B cell (primary cell): ENCODE results near the gene DENND2A. TPM values are rescaled to one million over a fixed set of nuclear protein-coding genes. Genes with fewer than 3 reads are reported as not detected.

Experiments
- ATAC-seq: fragments of 200-7000 bp; cut with Tn5 transposase; one replicate; pipeline ENCODE4 v1.10.0; 2021; ENCODE audit warnings: low read depth, mild to moderate bottlenecking, moderate number of reproducible peaks, moderate library complexity
- CTCF ChIA-PET: fragments of 350-600 bp; sonication (Branson Sonifier 250); formaldehyde crosslinking; loops from one replicate; lab custom pipeline; 2021; ENCODE audit warnings: antibody characterized with exemption, inconsistent platforms; lab: Charles Lee
- POLR2A ChIA-PET: fragments of 350-600 bp; sonication (Branson Sonifier 250); formaldehyde crosslinking; loops from one replicate; lab custom pipeline; 2021; ENCODE audit warnings: antibody characterized with exemption; lab: Charles Lee
- DNase-seq: peaks from one replicate; pipeline ENCODE4 v3.0.0; 2013
- H2AFZ ChIP-seq: 2 replicates; pipeline ENCODE4 v1.6.1; 2012; ENCODE audit warnings: mild to moderate bottlenecking, low read depth, low read length; ENCODE audit not compliant: insufficient read depth, poor library complexity, severe bottlenecking
- H3K27ac ChIP-seq, 2 donors: 1 replicate in 1 of 2; 2 replicates in 1 of 2; pipeline ENCODE4 v1.5.1; 2012 to 2013; ENCODE audit warnings: low read length in 2 of 2, mild to moderate bottlenecking in 2 of 2, moderate library complexity in 1 of 2
- H3K27me3 ChIP-seq, 4 experiments: fragments of 200-600 bp in 1 of 4; sonication (generic) in 1 of 4; replicated peaks in 1 of 4; 1 replicate in 2 of 4; 2 replicates in 2 of 4; pipeline versions ENCODE4 v1.6.1 to v1.7.0; 2013 to 2016; ENCODE audit warnings: low read length in 3 of 4, mild to moderate bottlenecking in 2 of 4, mixed read lengths in 1 of 4, moderate library complexity in 1 of 4; ENCODE audit not compliant: insufficient read depth in 4 of 4, control insufficient read depth in 3 of 4; ENCODE audit errors: control extremely low read depth in 1 of 4
- H3K36me3 ChIP-seq, 2 experiments: replicated peaks in 1 of 2; 1 replicate in 1 of 2; 2 replicates in 1 of 2; pipeline versions ENCODE4 v1.6.1 to v1.7.1; 2013; ENCODE audit warnings: low read length in 1 of 2; ENCODE audit not compliant: insufficient read depth in 2 of 2, control insufficient read depth in 1 of 2; ENCODE audit errors: control extremely low read depth in 1 of 2, extremely low read depth in 1 of 2
- H3K4me1 ChIP-seq, 2 donors: fragments of 200-600 bp in 1 of 2; sonication (generic) in 1 of 2; 1 replicate in 1 of 2; 2 replicates in 1 of 2; pipeline versions ENCODE4 v1.5.1 to v1.6.1; 2013 to 2017; ENCODE audit warnings: low read length in 2 of 2; ENCODE audit not compliant: control insufficient read depth in 2 of 2, insufficient read depth in 2 of 2
- H3K4me2 ChIP-seq: replicated peaks from 2 replicates; pipeline ENCODE3; 2012; ENCODE audit warnings: mild to moderate bottlenecking, low read depth, low read length; ENCODE audit not compliant: poor library complexity, severe bottlenecking
- H3K4me3 ChIP-seq, 5 experiments: fragments of 200-600 bp in 1 of 5; sonication (generic) in 1 of 5; 1 replicate in 3 of 5; 2 replicates in 2 of 5; pipeline versions ENCODE4 v1.5.1 to v1.7.0; 2011 to 2016; ENCODE audit warnings: low read length in 4 of 5, mild to moderate bottlenecking in 4 of 5, low read depth in 2 of 5, control low read depth in 1 of 5, moderate library complexity in 1 of 5; ENCODE audit not compliant: insufficient read depth in 1 of 5; ENCODE audit errors: control extremely low read depth in 1 of 5, extremely low read depth in 1 of 5
- H3K79me2 ChIP-seq: fragments of 200-600 bp; sonication (generic); one replicate; pipeline ENCODE4 v1.6.0; 2016; ENCODE audit warnings: low read length; ENCODE audit not compliant: control insufficient read depth, insufficient read depth
- H3K9ac ChIP-seq: fragments of 200-600 bp; sonication (generic); 2 replicates; pipeline ENCODE4 v1.6.1; 2017; ENCODE audit warnings: mild to moderate bottlenecking, low read length, moderate library complexity
- H3K9me3 ChIP-seq, 3 donors: one replicate each; pipeline versions ENCODE4 v1.6.1 to v1.7.1; 2013; ENCODE audit warnings: low read length in 2 of 3; ENCODE audit not compliant: control insufficient read depth in 2 of 3, insufficient read depth in 1 of 3; ENCODE audit errors: control extremely low read depth in 1 of 3
- H4K20me1 ChIP-seq: 2 replicates; pipeline ENCODE4 v1.6.0; 2012; ENCODE audit warnings: mild to moderate bottlenecking, low read length; ENCODE audit not compliant: insufficient read depth, control insufficient read depth, poor library complexity, severe bottlenecking
- H3K27ac Mint-ChIP-seq: one replicate; pipeline ENCODE4 v1.8.0; 2021; ENCODE audit warnings: mixed read lengths
- H3K27me3 Mint-ChIP-seq: one replicate; pipeline ENCODE4 v1.8.0; 2021; ENCODE audit warnings: mixed read lengths
- H3K4me1 Mint-ChIP-seq: one replicate; pipeline ENCODE4 v1.8.0; 2021; ENCODE audit warnings: mixed read lengths
- H3K4me3 Mint-ChIP-seq: one replicate; pipeline ENCODE4 v1.8.0; 2021; ENCODE audit warnings: mixed read lengths
- H3K9me3 Mint-ChIP-seq: one replicate; pipeline ENCODE4 v1.8.0; 2022; ENCODE audit warnings: mixed read lengths; ENCODE audit not compliant: insufficient read depth
- CTCF ChIP-seq: fragments of 200-600 bp; IDR thresholded peaks from one replicate; pipeline ENCODE4 v1.8.0; 2022; ENCODE audit warnings: antibody characterized with exemption, mild to moderate bottlenecking
- EZH2 ChIP-seq: IDR thresholded peaks from 2 replicates; pipeline ENCODE4 v1.6.1; 2012; ENCODE audit warnings: borderline replicate concordance, low read depth, mild to moderate bottlenecking, moderate library complexity, low read length; ENCODE audit not compliant: insufficient read depth, poor library complexity, severe bottlenecking
- WGBS: methylation state at CpG from one replicate; pipeline ENCODE4 v1.1.5; 2013; ENCODE audit warnings: missing lambda C conversion rate; ENCODE audit not compliant: insufficient coverage; 5-methylcytosine and 5-hydroxymethylcytosine counted together
- intact Hi-C: fragments of 100-400 bp; cut with micrococcal nuclease; formaldehyde crosslinking; loops from one replicate; pipeline ENCODE4 v1.10.0; 2022
- polyA plus RNA-seq: library from polyadenylated mRNA; depleted of rRNA; stranded (reverse); fragments of >200 nt; gene quantifications from 2 replicates; pipeline ENCODE4 v1.2.3, GENCODE V29; 2012
- total RNA-seq, 2 donors: library from RNA; stranded (reverse); fragments of 120-200 nt in 1 of 2; gene quantifications; 1 replicate in 1 of 2; 2 replicates in 1 of 2; pipeline versions ENCODE4 v1.2.3 to v1.2.4, GENCODE V29; 2013 to 2022

The DENND2A gene
- total and polyA plus RNA-seq, 2 donors (not counting 1 experiment from before 2014, with no cell fraction given): 0.31 TPM; not detected in 1

- Histone ChIP-seq H3K4me2 (no peak overlapping the region), H3K4me3 (no peak overlapping the region), H2AFZ (no peak overlapping the region), H3K27ac (no peak overlapping the region), H3K4me1 (no peaks in the 10 kb centered on the region), H3K9me3 (no peaks in the 10 kb centered on the region), H3K36me3 (no peaks in the 10 kb centered on the region), H3K79me2 (no peaks in the 10 kb centered on the region), H3K9ac (no peak overlapping the region), H4K20me1 (no peaks in the 10 kb centered on the region), H3K27me3 (peaks cover 0 to 13% (median 0%) of the 10 kb centered on the region in 4 experiments)
- ChIA-PET CTCF (no interaction called here), POLR2A (no interaction called here)
- WGBS: no CpG with 5 or more reads among the region's 3 CpGs
- no peak for DNase-seq
- intact Hi-C loops: no loop called here
- Mint-ChIP-seq H3K4me3 (no peak overlapping the region), H3K27me3 (peaks cover 14% of the 10 kb centered on the region), H3K4me1 (peaks cover 3% of the 10 kb centered on the region), H3K27ac (no peak overlapping the region), H3K9me3 (no peaks in the 10 kb centered on the region)
- TF ChIP-seq EZH2 (no peak), CTCF (no peak)
- ATAC-seq: no peak
These were observed 49.3 kb downstream of the DENND2A start for GRCh38 chr7:140591180-140591902.

- Histone ChIP-seq H3K27ac (no peak overlapping the region), H3K4me1 (no peaks in the 10 kb centered on the region), H2AFZ (no peak overlapping the region), H3K9me3 (no peaks in the 10 kb centered on the region), H3K36me3 (no peaks in the 10 kb centered on the region), H3K27me3 (no peaks in the 10 kb centered on the region), H3K4me3 (no peak overlapping the region), H3K79me2 (no peaks in the 10 kb centered on the region), H4K20me1 (no peaks in the 10 kb centered on the region), H3K9ac (no peak overlapping the region), H3K4me2 (no peak overlapping the region)
- Mint-ChIP-seq H3K9me3 (no peaks in the 10 kb centered on the region), H3K4me1 (peaks cover 3% of the 10 kb centered on the region), H3K27me3 (peaks cover 4% of the 10 kb centered on the region), H3K27ac (no peak overlapping the region), H3K4me3 (no peak overlapping the region)
- ATAC-seq (no peak), DNase-seq (no peak)
- intact Hi-C loops: no loop called here
- TF ChIP-seq CTCF (no peak), EZH2 (no peak)
- POLR2A ChIA-PET: no interaction called here
- CTCF ChIA-PET: no interaction called here
- WGBS: 95% methylated on average over 7 of the region's 9 CpGs
These were observed 53.4 kb downstream of the DENND2A start for GRCh38 chr7:140587243-140587642.
